ENCODE results near the gene SETDB1.
A peak's percentile ranks its signal among the peaks of the same experiment; 100 is the strongest.

DNA sequence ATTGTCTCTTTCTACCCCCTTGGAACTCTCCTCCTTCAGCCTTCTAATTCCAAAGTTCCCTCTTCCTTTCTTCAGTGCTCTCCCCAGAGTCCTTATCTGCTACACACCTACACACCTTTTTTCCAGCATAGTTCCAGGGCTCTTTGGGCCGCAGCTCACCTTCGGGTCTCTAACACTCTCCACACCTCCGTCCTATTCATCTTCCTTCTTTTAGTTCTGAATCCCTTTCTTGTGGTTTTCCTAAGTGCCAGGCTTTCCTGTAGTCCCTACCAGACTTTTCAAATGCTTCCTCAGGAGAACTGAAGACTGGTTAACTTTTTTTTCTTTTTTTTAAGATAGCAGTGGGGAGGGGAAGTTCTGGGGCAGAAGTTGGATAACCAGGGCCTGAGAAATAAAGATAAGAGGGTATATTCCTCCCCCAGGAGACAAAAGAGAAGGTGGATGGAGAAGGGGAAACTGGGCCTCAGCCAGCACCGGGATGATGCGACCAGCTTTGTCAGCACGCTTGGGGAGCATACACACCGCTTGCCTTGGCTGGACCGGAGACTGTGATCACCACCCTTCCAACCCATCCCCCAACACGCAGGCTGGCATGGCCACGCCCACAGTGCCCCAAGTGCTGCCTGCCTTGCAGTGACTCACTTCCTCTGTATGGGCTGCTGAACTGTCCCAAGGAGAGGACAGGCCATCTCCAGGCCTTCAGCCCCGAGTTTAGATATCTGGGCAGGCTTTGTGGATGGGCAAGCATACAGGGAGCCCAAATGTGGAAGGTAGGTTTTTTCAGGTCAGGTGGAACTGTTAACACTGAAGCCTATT is 50.9 kb downstream of the SETDB1 start:
- TF ChIP-seq, protein P1, sequence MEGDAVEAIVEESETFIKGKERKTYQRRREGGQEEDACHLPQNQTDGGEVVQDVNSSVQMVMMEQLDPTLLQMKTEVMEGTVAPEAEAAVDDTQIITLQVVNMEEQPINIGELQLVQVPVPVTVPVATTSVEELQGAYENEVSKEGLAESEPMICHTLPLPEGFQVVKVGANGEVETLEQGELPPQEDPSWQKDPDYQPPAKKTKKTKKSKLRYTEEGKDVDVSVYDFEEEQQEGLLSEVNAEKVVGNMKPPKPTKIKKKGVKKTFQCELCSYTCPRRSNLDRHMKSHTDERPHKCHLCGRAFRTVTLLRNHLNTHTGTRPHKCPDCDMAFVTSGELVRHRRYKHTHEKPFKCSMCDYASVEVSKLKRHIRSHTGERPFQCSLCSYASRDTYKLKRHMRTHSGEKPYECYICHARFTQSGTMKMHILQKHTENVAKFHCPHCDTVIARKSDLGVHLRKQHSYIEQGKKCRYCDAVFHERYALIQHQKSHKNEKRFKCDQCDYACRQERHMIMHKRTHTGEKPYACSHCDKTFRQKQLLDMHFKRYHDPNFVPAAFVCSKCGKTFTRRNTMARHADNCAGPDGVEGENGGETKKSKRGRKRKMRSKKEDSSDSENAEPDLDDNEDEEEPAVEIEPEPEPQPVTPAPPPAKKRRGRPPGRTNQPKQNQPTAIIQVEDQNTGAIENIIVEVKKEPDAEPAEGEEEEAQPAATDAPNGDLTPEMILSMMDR (IDR thresholded peaks at IDR 0.05; ENCODE audit: low read depth, low read length, missing input control) = no peak
- TF ChIP-seq YY1 (IDR thresholded peaks at IDR 0.05) = peak; percentile 39
- peak; percentile 54 for TF ChIP-seq SP1 (IDR thresholded peaks at IDR 0.05)
- TF ChIP-seq RAD21 (IDR thresholded peaks at IDR 0.05) = peak in 1 of 2 donors; percentile 20
- TF ChIP-seq, protein P2, sequence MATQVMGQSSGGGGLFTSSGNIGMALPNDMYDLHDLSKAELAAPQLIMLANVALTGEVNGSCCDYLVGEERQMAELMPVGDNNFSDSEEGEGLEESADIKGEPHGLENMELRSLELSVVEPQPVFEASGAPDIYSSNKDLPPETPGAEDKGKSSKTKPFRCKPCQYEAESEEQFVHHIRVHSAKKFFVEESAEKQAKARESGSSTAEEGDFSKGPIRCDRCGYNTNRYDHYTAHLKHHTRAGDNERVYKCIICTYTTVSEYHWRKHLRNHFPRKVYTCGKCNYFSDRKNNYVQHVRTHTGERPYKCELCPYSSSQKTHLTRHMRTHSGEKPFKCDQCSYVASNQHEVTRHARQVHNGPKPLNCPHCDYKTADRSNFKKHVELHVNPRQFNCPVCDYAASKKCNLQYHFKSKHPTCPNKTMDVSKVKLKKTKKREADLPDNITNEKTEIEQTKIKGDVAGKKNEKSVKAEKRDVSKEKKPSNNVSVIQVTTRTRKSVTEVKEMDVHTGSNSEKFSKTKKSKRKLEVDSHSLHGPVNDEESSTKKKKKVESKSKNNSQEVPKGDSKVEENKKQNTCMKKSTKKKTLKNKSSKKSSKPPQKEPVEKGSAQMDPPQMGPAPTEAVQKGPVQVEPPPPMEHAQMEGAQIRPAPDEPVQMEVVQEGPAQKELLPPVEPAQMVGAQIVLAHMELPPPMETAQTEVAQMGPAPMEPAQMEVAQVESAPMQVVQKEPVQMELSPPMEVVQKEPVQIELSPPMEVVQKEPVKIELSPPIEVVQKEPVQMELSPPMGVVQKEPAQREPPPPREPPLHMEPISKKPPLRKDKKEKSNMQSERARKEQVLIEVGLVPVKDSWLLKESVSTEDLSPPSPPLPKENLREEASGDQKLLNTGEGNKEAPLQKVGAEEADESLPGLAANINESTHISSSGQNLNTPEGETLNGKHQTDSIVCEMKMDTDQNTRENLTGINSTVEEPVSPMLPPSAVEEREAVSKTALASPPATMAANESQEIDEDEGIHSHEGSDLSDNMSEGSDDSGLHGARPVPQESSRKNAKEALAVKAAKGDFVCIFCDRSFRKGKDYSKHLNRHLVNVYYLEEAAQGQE (IDR thresholded peaks at IDR 0.05) = peak; percentile 62
- TF ChIP-seq, protein P3, sequence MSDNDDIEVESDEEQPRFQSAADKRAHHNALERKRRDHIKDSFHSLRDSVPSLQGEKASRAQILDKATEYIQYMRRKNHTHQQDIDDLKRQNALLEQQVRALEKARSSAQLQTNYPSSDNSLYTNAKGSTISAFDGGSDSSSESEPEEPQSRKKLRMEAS (IDR thresholded peaks at IDR 0.05) = no peak
- TF ChIP-seq TAF1 (conservative IDR thresholded peaks at IDR 0.05) = no peak
